SK-MEL-5 (cell line): ENCODE measurements around the gene GPRC5C. TPM values are rescaled to one million over a fixed set of nuclear protein-coding genes. Genes with fewer than 3 reads are reported as not detected.
"Not testable (repeated sequence)": the region's sequence is repeated elsewhere in the genome, so short reads cannot be mapped to it uniquely, and the experiment has no call there.

Source experiments
- DNase-seq: peaks from one replicate; pipeline ENCODE4 v3.0.0-alpha.2; 2016; ENCODE audit warnings: low read depth, low spot score
- in situ Hi-C: cut with HindIII; loops from 2 replicates; pipeline ENCODE4 v1.10.0; 2016; ENCODE audit warnings: low sequenced_read_pairs, high pct_unique_total_duplicates, low pct_unique_long_range_greater_than_20kb
- total RNA-seq: library from RNA; depleted of rRNA; stranded (reverse); fragments of >200 nt; shearing (Covaris generic); gene quantifications from 2 replicates; pipeline ENCODE4 v1.2.3, GENCODE V29; 2014

GPRC5C gene
- total RNA-seq, 1 experiment from 2014 or later = 0.45 TPM

- DNase-seq = no peak
- in situ Hi-C loops = no loop called here
These were observed 28.3 kb upstream of the GPRC5C start for GRCh38 chr17:74403512-74404137.

GRCh38 chr17:74404218-74404617 is 27.7 kb upstream of the GPRC5C start:
- in situ Hi-C loops = no loop called here
- DNase-seq = no peak

- DNase-seq = no peak
- in situ Hi-C loops = no loop called here
These were observed 27.1 kb upstream of the GPRC5C start for GRCh38 chr17:74404789-74405188.

- in situ Hi-C loops, DNase-seq: not testable (repeated sequence)
These were observed 26.6 kb upstream of the GPRC5C start for GRCh38 chr17:74405311-74405710.

GRCh38 chr17:74407384-74407783 is 24.5 kb upstream of the GPRC5C start:
- in situ Hi-C loops = no loop called here
- DNase-seq = no peak

- DNase-seq = peak; percentile 51
- in situ Hi-C loops = no loop called here
These were observed 23.6 kb upstream of the GPRC5C start for GRCh38 chr17:74408262-74408661.

GRCh38 chr17:74408815-74409214 is 23.1 kb upstream of the GPRC5C start:
- no peak for DNase-seq
- in situ Hi-C loops = no loop called here

GRCh38 chr17:74410001-74410443 is 21.9 kb upstream of the GPRC5C start:
- in situ Hi-C loops = no loop called here
- DNase-seq = no peak

GRCh38 chr17:74412581-74412980 is 19.3 kb upstream of the GPRC5C start:
- no peak for DNase-seq
- in situ Hi-C loops = no loop called here

- DNase-seq = no peak
- in situ Hi-C loops = no loop called here
These were observed 18.4 kb upstream of the GPRC5C start for GRCh38 chr17:74413491-74413890.

GRCh38 chr17:74414510-74414909 is 17.4 kb upstream of the GPRC5C start:
- no peak for DNase-seq
- in situ Hi-C loops = no loop called here

GRCh38 chr17:74415608-74416396 is 16.1 kb upstream of the GPRC5C start:
- DNase-seq = no peak
- in situ Hi-C loops = no loop called here

- in situ Hi-C loops = no loop called here
- no peak for DNase-seq
These were observed 14.5 kb upstream of the GPRC5C start for GRCh38 chr17:74417178-74418045.

- no peak for DNase-seq
- in situ Hi-C loops = no loop called here
These were observed 11.9 kb upstream of the GPRC5C start for GRCh38 chr17:74419928-74420411.

GRCh38 chr17:74424117-74424516 is 7.8 kb upstream of the GPRC5C start:
- no peak for DNase-seq
- in situ Hi-C loops = no loop called here

- DNase-seq = no peak
- in situ Hi-C loops = no loop called here
These were observed 7.2 kb upstream of the GPRC5C start for GRCh38 chr17:74424657-74425056.

- in situ Hi-C loops = no loop called here
- DNase-seq = no peak
These were observed 5.3 kb upstream of the GPRC5C start for GRCh38 chr17:74426551-74427047.
